GM19455 (cell line): Measurements from ENCODE around the gene AGMO.

ENCODE experiments used
- ATAC-seq: cut with Tn5 transposase; IDR thresholded peaks from one replicate; pipeline ENCODE4 v1.9.1; 2021; ENCODE audit not compliant: unreplicated experiment

AGMO gene

GRCh38 chr7:15504351-15504750 lies 57.5 kb downstream of the AGMO start:
- no peak for ATAC-seq

GRCh38 chr7:15503603-15504290 lies 58.1 kb downstream of the AGMO start:
- no peak for ATAC-seq

GRCh38 chr7:15498465-15498864 lies 63.4 kb downstream of the AGMO start:
- ATAC-seq = no peak

- no peak for ATAC-seq
These were observed 66.6 kb downstream of the AGMO start for GRCh38 chr7:15495170-15495569.

- no peak for ATAC-seq
These were observed 67.1 kb downstream of the AGMO start for GRCh38 chr7:15494711-15495110.

DNA sequence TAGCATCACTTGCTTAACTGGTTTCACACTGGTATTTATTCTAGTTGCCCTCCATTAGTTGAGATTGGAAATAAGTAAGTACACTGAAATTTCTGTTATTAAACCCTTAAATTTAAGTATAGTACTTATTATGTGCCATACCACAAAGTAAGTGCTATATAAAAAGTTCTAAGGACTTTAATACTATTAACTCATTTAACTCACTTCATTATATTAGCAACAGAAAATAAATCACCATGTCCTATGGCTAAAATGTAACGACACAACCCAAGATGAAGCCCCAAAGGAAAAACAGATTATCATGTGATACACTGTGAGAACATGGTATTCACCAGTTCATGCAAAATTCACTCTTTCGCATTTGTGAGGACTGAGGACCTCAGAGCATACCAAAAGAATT lies 70.5 kb downstream of the AGMO start:
- ATAC-seq = no peak

DNA sequence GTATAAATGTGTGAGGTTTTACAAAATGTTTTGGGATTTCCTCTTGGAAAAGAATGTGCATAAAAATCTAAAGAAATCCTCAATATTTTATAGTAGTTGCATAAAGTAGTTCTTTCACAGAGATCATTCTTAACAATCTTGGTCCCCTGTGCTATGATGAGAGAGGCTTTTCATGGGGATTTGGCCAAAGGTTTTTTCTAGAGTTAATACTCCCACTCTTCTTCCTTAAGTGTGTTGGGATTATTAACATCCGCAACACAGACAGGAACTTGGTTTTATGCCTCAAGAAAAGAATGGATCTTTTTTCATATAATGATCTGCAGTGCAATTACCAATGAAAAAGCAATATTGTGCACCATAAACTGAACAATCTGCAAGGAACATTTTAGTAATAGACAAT lies 71.5 kb downstream of the AGMO start:
- no peak for ATAC-seq

DNA sequence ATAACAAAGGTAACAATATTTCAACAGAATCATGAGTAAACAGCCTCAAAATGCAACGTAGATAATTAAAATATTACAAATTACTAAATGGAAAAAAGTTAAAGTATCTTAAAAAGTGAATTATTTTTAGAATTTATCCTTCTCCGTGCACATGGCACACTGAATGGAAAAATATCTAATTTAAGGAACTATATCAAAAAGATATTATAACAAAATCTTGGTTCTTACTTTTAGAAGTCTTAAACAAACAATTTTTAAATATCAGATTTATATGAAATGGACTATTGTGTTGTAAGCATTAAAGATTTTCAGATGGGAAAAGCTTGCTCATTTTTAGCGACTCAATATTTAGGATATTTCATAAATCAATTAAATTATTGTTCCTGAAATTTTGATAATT lies 72.0 kb downstream of the AGMO start:
- no peak for ATAC-seq

DNA sequence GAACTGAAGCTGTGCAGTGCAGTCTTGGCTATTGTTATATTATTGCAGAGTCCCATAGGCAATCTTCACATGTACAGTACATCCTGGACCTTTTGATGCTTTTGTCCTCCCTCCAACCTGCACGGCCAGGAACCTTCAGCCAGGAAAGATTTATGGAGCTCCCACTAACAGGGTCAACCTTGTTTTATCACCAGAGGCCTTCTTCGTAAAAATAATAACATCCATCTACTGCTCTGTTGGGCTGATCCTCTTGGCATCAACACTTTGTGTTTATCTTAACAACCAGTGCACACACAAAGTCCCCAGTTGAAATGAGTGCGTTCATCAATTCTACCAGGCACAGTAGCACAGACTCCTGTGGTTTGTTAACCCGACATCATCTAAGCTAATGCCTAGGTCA lies 72.4 kb downstream of the AGMO start:
- no peak for ATAC-seq

DNA sequence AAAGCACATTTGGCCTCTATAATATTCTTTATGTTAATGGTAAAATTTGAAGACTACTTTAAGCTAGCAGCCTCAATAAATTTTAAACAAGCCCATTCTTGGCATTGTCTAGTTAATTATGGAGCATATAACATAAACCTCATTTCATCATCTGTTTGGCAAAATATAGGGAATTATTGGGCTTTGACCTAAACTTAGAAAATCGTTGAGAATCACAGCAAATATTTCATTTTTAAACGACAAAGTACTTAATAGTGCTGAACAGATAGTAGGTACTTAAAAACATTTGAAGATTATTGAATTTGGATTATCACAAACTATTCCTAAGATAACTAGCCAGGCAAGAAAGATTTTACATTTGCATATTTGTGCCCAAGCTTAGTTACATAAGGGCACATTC lies 73.4 kb downstream of the AGMO start:
- ATAC-seq = no peak

GRCh38 chr7:15487896-15488295 lies 73.9 kb downstream of the AGMO start:
- no peak for ATAC-seq

DNA sequence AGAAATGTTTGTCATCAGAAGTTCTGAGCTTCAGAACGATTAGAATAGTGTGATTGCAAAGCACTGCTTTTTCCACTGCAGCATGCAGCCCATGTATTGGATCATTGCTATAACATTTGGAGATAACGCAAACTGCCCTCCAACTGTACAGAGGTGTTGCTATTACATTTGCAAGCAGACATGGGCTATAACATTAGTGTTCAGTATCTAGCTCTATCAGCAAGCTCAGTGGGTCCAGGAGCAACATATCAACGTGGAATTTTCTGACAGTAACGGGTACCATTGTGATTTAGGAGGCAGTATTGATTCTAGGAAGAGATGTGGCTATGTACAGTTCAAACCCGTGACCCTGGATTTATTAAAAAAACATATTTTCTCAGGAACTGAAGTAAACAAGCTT lies 75.8 kb downstream of the AGMO start:
- ATAC-seq = no peak

GRCh38 chr7:15485431-15485830 lies 76.4 kb downstream of the AGMO start:
- no peak for ATAC-seq

GRCh38 chr7:15481132-15481531 lies 80.7 kb downstream of the AGMO start:
- no peak for ATAC-seq

DNA sequence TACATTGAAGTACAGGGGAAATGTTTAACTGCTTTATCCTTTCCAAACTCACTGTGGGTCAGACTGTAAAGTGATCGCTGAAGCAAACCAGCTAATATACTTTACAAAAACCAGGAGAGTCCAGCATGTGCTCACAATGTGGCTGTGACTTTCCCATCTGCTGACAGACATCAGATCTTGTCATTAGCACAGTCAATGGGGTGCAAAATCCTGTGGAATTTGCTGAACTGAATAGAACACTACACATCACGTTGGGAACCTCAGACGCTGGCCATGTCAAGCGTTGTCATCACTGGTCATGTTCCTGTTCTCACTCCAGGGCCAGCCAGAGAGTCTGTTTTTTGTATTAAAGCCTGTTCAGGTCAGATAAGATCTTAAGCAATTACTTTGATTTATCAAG lies 83.4 kb downstream of the AGMO start:
- ATAC-seq = no peak

GRCh38 chr7:15476531-15476918 lies 85.3 kb downstream of the AGMO start:
- no peak for ATAC-seq

DNA sequence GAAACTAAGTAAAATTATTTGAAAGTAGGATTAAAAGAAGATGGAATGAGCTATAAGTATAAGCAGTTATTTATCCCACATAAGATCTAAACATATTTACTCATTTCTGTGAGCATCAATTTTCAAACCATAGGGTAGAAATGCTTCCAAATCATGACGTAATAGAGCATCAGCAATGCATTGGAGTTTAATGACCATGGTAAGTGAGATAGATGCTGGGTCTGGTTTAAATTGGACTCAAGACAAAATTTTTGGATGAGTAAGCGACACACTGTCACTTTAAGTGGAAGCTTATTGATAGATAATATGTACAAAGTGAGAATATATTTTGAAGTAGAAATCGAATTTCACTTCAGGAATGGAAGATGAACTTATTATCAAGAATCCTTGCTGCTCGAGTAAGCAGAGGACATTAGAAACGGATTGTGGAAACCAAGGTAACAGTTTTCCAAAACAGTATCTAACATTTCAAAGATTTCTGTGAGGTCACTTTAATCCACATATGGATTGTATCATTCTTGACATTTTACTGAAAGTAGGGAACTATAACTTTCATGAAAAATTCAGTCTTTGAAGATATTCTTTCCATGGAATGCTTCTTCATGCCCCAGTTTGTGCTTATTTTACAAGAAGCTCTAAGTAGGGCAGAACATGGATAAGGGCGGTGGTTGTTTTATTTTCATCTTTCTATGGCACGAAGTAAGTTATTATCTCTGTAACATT lies 85.8 kb downstream of the AGMO start:
- no peak for ATAC-seq

DNA sequence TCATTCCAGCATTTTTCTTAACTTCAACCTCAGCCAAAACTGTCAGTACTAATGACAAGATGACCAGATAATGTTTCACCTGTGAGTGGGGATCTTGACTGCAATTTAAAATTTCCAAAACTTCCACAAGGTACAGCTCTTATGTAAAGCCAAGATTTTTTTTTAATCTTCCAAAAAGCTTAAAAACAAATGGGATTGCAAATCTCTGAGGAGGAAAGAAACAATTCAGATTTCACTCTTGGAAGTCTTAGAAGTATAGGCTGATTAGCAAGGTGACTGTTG lies 90.2 kb downstream of the AGMO start:
- no peak for ATAC-seq

DNA sequence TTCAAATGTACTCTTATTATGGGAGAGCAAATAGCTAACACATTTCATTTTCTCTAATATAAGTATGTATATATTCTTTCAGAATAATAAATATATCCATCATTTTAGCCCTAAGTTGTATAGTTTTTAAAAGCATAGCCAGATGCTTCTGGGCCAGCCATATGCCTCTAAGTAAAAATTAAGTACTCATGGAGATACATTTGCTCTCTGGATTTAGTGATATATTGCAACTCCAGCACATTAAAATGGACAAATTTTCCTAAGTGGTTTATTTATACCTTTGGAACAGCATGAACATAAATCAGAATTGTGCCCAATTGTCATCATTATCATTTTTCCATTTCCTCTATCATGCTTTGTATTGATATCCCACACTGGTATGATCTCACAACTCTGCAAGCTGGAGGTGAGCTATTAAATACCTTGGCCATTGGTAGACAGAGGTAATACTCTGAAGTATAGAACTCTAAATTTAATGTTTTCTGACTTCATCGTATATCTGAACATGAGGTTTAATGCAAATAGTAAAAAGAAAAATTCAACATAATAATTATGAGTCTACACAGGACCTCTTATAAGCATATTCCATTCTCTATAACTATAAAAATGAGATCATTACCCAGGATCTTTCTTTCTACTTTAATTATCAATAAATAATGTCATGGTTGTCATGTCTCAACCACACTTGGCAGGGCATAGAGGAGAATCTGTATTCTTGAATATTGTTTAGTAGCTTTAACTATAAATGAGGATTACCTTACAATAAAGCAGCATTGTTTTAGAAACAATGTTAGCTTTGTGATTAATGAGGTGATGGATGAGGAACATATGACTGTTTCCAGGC lies 90.8 kb downstream of the AGMO start:
- ATAC-seq = no peak

- ATAC-seq = no peak
These were observed 97.1 kb downstream of the AGMO start for GRCh38 chr7:15464667-15465121.

GRCh38 chr7:15463801-15464666 lies 97.8 kb downstream of the AGMO start:
- ATAC-seq = no peak
